ENCODE measurements around the gene PRKAR1B. TPM values are rescaled to one million over a fixed set of nuclear protein-coding genes. Genes with fewer than 3 reads are reported as not detected.

The PRKAR1B gene
- total RNA-seq, 1 donor from 2014 or later = 14.0 TPM

DNA sequence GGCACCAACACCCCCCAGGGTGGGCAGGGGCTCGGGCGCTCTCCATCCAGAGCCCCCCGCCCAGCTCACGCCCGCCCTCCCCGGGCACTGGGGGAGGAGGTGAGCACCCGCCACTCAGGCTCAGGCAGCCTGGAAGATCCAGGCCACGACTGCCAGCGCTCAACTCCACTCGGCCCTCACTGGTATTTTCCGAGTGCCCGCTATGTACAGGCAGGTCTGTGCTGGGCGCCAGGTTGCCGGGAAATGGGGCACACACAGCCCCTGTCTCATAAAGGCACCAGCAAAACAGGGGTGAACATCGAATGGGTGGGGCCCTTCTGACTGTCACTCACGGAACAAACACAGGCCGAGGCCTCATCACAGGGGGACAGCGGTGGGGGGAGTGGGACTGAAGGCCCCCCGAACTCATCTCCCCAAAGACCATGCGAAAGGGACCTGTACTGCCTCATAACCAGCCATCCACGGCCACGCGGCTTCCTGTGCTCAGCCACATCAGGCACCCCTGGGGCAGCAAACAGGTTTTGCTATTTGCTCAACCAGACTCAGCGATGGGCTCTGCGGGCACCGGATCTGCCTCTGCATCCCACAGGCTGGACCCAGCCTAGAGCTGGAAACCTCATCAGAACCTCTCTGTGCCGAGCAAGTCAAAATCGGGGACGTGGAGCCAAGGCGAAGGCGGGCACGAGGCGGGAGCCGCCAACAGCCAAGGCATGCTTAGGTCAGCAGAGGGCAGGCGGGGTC is 99.2 kb downstream of the PRKAR1B start:
- no peaks in the 10 kb centered on the region for H3K36me3 ChIP-seq (ENCODE audit: control insufficient read depth, insufficient read depth, low read length)
- TF ChIP-seq, protein P1, sequence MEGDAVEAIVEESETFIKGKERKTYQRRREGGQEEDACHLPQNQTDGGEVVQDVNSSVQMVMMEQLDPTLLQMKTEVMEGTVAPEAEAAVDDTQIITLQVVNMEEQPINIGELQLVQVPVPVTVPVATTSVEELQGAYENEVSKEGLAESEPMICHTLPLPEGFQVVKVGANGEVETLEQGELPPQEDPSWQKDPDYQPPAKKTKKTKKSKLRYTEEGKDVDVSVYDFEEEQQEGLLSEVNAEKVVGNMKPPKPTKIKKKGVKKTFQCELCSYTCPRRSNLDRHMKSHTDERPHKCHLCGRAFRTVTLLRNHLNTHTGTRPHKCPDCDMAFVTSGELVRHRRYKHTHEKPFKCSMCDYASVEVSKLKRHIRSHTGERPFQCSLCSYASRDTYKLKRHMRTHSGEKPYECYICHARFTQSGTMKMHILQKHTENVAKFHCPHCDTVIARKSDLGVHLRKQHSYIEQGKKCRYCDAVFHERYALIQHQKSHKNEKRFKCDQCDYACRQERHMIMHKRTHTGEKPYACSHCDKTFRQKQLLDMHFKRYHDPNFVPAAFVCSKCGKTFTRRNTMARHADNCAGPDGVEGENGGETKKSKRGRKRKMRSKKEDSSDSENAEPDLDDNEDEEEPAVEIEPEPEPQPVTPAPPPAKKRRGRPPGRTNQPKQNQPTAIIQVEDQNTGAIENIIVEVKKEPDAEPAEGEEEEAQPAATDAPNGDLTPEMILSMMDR (IDR thresholded peaks at IDR 0.05; ENCODE audit: insufficient read depth, low read length, severe bottlenecking) = no peak
- no peak for FAIRE-seq

DNA sequence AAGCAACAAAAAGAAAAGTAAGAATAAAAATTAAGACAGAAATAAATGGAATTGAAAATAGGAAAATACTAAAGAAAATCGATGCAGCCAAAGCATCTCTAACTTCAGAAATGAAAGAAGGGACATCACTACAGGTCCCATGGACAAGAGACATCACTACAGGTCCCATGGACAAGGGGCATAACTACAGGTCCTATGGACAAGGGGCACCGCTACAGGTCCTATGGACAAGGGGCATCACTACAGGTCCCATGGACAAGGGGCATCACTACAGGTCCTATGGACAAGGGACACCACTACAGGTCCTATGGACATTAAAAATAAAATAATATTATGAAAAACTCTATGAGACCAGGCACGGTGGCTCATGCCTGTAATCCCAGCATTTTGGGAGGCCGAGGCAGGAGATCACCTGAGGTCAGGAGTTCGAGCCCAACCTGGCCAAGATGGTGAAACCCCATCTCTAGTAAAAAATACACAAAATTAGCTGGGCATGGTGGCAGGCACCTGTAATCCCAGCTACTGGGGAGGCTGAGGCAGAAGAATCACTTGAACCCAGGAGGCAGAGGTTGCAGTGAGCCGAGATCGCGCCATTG is 101.6 kb downstream of the PRKAR1B start:
- Histone ChIP-seq H3K36me3 (ENCODE audit: control insufficient read depth, insufficient read depth, low read length) (no peaks in the 10 kb centered on the region), H3K4me3 (ENCODE audit: low read depth, low read length) (no peak overlapping the region), H3K27me3 (ENCODE audit: control insufficient read depth, insufficient read depth, low read length) (no peaks in the 10 kb centered on the region)
- DNase-seq (ENCODE audit: low read depth) (no peak), FAIRE-seq (no peak)
- TF ChIP-seq, protein P1 (IDR thresholded peaks at IDR 0.05; ENCODE audit: insufficient read depth, low read length, severe bottlenecking) = no peak

More for the DNA sequence above, 99.2 kb downstream of the PRKAR1B start:
- no peaks in the 10 kb centered on the region for H3K27me3 ChIP-seq (ENCODE audit: control insufficient read depth, insufficient read depth, low read length)
- no peak for DNase-seq (ENCODE audit: low read depth)
- H3K4me3 ChIP-seq (ENCODE audit: low read depth, low read length) = no peak overlapping the region

DNA sequence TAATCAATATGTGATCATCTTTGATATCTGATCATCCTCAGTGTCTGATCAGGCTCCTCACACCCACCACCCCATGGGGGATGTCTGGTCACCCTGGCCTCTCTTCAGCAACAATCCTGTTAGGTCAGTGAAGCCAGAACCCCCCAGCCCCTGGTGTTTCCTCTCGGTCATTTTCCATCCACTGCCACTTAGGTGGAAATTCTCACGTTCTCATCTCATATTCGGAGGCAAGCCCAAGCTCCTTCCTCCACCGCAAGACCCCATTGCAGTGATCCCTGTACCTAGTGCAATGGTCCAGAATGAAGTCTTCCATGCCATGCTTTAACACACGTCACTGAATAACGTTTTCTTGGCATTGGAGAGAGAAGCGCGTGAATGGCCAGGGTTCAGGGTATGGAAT is 103.6 kb downstream of the PRKAR1B start:
- H3K27me3 ChIP-seq (ENCODE audit: control insufficient read depth, insufficient read depth, low read length) = no peaks in the 10 kb centered on the region
- H3K4me3 ChIP-seq (ENCODE audit: low read depth, low read length) = no peak overlapping the region
- FAIRE-seq (no peak), DNase-seq (ENCODE audit: low read depth) (no peak)
- TF ChIP-seq, protein P1 (IDR thresholded peaks at IDR 0.05; ENCODE audit: insufficient read depth, low read length, severe bottlenecking) = no peak
- H3K36me3 ChIP-seq (ENCODE audit: control insufficient read depth, insufficient read depth, low read length) = no peaks in the 10 kb centered on the region

DNA sequence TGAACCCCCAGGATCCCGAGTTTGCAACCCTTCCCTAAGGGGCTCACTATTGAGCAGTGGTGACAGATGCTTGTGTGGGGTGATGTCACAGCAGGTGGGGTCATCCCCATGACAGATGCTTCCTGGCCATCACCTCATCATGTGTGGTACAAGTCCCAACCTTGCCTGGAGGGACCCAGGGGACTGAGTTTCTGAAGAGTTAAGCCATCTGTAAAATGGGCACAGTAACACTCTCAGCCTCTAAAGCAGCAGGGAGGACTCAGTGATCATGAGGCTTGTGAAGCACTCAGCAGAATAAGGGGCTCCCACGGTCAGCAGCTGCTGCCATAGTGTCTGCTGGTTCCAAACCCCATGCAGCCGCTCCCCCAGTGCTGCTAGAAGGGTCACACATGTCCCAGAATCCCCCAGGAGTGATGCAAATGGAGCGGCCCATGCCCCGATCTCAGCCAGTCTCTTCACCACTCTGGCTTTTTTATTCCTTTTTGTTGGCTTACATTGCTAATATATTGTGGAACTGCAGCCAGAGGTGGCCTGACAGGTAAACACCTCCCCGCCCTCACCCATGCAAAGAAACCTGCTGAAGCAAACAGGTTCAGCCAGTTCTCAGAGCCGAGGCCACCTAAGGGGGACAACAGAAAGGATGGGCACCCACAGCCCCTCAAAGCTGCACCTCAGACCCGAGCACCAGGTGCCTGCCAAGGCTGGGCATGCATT is 105.4 kb downstream of the PRKAR1B start:
- no peaks in the 10 kb centered on the region for H3K27me3 ChIP-seq (ENCODE audit: control insufficient read depth, insufficient read depth, low read length)
- no peaks in the 10 kb centered on the region for H3K36me3 ChIP-seq (ENCODE audit: control insufficient read depth, insufficient read depth, low read length)
- H3K4me3 ChIP-seq (ENCODE audit: low read depth, low read length) = no peak overlapping the region
- TF ChIP-seq, protein P1 (IDR thresholded peaks at IDR 0.05; ENCODE audit: insufficient read depth, low read length, severe bottlenecking) = no peak
- FAIRE-seq = no peak
- no peak for DNase-seq (ENCODE audit: low read depth)

DNA sequence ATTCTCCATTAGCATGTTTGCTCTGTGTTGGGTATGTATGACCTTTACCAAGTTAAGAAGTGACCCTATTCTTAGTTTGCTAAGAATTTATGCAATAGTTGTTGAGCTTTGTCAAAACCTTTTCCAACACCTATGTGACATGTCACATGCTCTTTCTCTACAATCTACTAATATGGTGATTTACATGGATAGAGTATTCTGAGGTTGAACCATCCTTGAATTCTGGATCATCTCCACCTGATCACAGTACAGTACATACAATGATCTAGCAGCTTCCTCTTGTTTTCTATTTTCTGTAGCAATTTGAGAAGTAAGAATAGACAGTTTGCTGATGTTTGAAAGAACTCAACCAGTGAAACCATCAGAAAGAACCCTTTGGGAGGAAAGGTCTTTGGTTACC is 106.2 kb downstream of the PRKAR1B start:
- no peaks in the 10 kb centered on the region for H3K36me3 ChIP-seq (ENCODE audit: control insufficient read depth, insufficient read depth, low read length)
- FAIRE-seq = no peak
- H3K4me3 ChIP-seq (ENCODE audit: low read depth, low read length) = no peak overlapping the region

More for the DNA sequence above, 106.2 kb downstream of the PRKAR1B start:
- no peak for DNase-seq (ENCODE audit: low read depth)
- no peaks in the 10 kb centered on the region for H3K27me3 ChIP-seq (ENCODE audit: control insufficient read depth, insufficient read depth, low read length)
- TF ChIP-seq, protein P1 (IDR thresholded peaks at IDR 0.05; ENCODE audit: insufficient read depth, low read length, severe bottlenecking) = no peak

All from bronchial epithelial cell (primary cell).